ENCODE measurements around the gene CTU2. TPM values are rescaled to one million over a fixed set of nuclear protein-coding genes. Genes with fewer than 3 reads are reported as not detected.
A peak's percentile ranks its signal among the peaks of the same experiment; 100 is the strongest.

CTU2 gene
- total and polyA plus RNA-seq, 9 of the 15 experiments (the other 6 are each of a cell fraction or from before 2014, with no cell fraction given), result 1.3 to 105 (median 23.2) TPM

- H3K9me1 ChIP-seq (ENCODE audit: control insufficient read depth, insufficient read depth, low read length), result no peaks in the 10 kb centered on the region
- no peaks in the 10 kb centered on the region for H3K9me3 ChIP-seq (replicated peaks; ENCODE audit: control insufficient read depth, insufficient read depth, low read depth, low read length)
- intact Hi-C loops (cut with micrococcal nuclease), result no loop called here
- BruUV-seq (replicated peaks), result no TSS peak
- H3K4me3 ChIP-seq, result no peak overlapping the region
- no peak for DNase-seq (ENCODE audit: extremely low read depth in 1 of 4, low spot score in 3 of 4)
- FAIRE-seq, result no peak
- ChIA-PET POLR2A (no interaction called here), CTCF (ENCODE audit: low intra/inter-chr PET ratio) (no interaction called here)
- ATAC-seq, result no peak
- WGBS (ENCODE audit: insufficient coverage, low coverage, missing lambda C conversion rate), result over 99% methylated on average over 17 of the region's 28 CpGs
- no peak overlapping the region for H2AFZ ChIP-seq (ENCODE audit: low read depth, low read length)
- no peaks in the 10 kb centered on the region; the same call in 1 of the 2 replicates for H4K20me1 ChIP-seq (replicated peaks; ENCODE audit: control insufficient read depth, insufficient read depth, low read length)
- H3K4me2 ChIP-seq (ENCODE audit: insufficient read depth, low read length), result no peak overlapping the region
- H3K79me2 ChIP-seq (ENCODE audit: control insufficient read depth, insufficient read depth, low read length), result no peaks in the 10 kb centered on the region
- peaks cover 86% of the 10 kb centered on the region; the same call in 2 of the 3 replicates for H3K36me3 ChIP-seq (ENCODE audit: control insufficient read depth, insufficient read depth, low read length)
- in situ Hi-C loops (cut with MboI), result no loop called here
- H3K4me1 ChIP-seq (replicated peaks in 1 of 2; ENCODE audit: control insufficient read depth in 2 of 2, insufficient read depth in 2 of 2, low read length in 2 of 2), result peaks cover 0 to 56% of the 10 kb centered on the region in 2 experiments; a peak in 2 of 5 replicates
- TF ChIP-seq POLR2A (conservative IDR thresholded peaks at IDR 0.05), result peak; percentile 39; the same call in 1 of the 2 replicates
- TF ChIP-seq, protein P1, sequence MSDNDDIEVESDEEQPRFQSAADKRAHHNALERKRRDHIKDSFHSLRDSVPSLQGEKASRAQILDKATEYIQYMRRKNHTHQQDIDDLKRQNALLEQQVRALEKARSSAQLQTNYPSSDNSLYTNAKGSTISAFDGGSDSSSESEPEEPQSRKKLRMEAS (CRISPR knock-in tag; IDR thresholded peaks at IDR 0.05), result 0 out of 2 replicates have a peak, but pooled peaks have one; percentile 20
- no peak for TF ChIP-seq TARDBP (IDR thresholded peaks at IDR 0.05)
- TF ChIP-seq ZBTB33 (CRISPR knock-in tag; IDR thresholded peaks at IDR 0.05), result peak; percentile 59; the same call in 1 of the 2 replicates
- peak; percentile 90 for TF ChIP-seq RBM22 (IDR thresholded peaks at IDR 0.05; ENCODE audit: low read depth, low read length, poor library complexity, severe bottlenecking)
- TF ChIP-seq, protein P2, sequence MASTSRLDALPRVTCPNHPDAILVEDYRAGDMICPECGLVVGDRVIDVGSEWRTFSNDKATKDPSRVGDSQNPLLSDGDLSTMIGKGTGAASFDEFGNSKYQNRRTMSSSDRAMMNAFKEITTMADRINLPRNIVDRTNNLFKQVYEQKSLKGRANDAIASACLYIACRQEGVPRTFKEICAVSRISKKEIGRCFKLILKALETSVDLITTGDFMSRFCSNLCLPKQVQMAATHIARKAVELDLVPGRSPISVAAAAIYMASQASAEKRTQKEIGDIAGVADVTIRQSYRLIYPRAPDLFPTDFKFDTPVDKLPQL (IDR thresholded peaks at IDR 0.05; ENCODE audit: extremely low read depth, insufficient read length), result no peak
- TF ChIP-seq POLR2G (IDR thresholded peaks at IDR 0.05; ENCODE audit: low read depth, low read length), result peak; percentile 65; the same call in 1 of the 2 replicates
- no peak overlapping the region for H3K27ac ChIP-seq (ENCODE audit: extremely low read depth, low read depth, low read length)
- no peak overlapping the region; a peak in 1 of 4 replicates for H3K9ac ChIP-seq (ENCODE audit: insufficient read depth in 1 of 2, low read depth in 2 of 2, low read length in 2 of 2)
- H3K27me3 ChIP-seq (ENCODE audit: control insufficient read depth in 2 of 2, insufficient read depth in 2 of 2, low read length in 2 of 2), result no peaks in the 10 kb centered on the region
These were observed 20.7 kb downstream of the CTU2 start for GRCh38 chr16:88726981-88727380.
